OCI-LY7 (cell line): ENCODE data around the gene OR2T27.

Experiments
- CTCF ChIP-seq: fragments of 200-600 bp; sonication (generic); conservative IDR thresholded peaks from 2 replicates; pipeline ENCODE4 v1.5.1; 2014; ENCODE audit warnings: mild to moderate bottlenecking, antibody characterized with exemption, low read length, moderate library complexity, mixed read lengths
- EZH2phosphoT487 ChIP-seq: fragments of 200-600 bp; sonication (generic); IDR thresholded peaks from 2 replicates; pipeline ENCODE4 v1.6.1; 2018; ENCODE audit warnings: low read depth, borderline replicate concordance, mild to moderate bottlenecking, mixed run types, antibody characterized with exemption, low read length, moderate library complexity, mixed read lengths

GRCh38 chr1:248611883-248612414 is 43.4 kb downstream of the OR2T27 start:
- TF ChIP-seq CTCF = no peak
- no peak for TF ChIP-seq EZH2phosphoT487
